NCI-H146 (cell line): ENCODE data around the gene FAM228B.
"Not testable (repeated sequence)": the region's sequence is repeated elsewhere in the genome, so short reads cannot be mapped to it uniquely, and the experiment has no call there.

Source experiments
- DNase-seq: peaks from one replicate; lab custom pipeline; 2025; lab: John Stamatoyannopoulos, UW

Gene FAM228B

GRCh38 chr2:24159708-24160107, 36.4 kb downstream of the FAM228B start:
- DNase-seq, result no peak

- no peak for DNase-seq
Observed at GRCh38 chr2:24160761-24161160, 37.5 kb downstream of the FAM228B start.

DNA sequence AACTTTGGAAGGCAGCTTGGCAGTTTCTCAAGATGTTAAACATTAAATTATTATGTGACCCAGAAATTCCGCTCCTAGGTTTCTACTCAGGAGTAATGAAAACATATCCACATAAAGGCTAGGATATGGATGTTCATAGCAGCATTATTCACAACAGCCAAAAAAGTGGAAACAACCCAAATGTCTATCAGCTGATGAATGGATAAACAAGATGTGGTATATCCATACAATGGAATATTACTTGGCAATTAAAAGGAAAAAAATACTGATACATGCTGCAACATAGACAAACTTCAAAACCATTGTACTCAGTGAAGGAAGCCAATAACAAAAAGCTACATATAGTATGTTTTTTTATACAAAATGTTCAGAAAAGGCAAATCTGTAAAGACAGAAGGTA, 39.2 kb downstream of the FAM228B start:
- no peak for DNase-seq

DNA sequence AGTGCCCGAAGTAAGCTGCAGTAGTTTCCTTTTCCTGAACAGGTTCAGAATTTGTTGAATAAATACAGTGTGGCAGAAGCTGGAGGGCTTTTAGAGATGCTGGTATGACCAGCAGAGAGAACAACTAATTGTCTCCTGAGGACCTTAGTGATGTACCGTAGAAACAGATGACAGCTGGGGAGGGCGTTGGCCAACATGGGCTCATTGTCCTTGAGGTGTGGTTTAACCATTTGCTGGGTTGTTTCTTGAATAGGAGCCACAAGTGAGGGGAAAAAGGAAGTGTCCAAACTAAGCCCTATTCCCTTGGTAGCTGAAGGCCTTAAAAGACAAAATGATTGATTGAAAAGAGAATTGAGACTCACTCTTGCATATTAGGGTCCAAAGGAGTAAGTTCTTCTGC, 39.9 kb downstream of the FAM228B start:
- DNase-seq, result no peak

- DNase-seq, result no peak
Observed at GRCh38 chr2:24163601-24164000, 40.3 kb downstream of the FAM228B start.

DNA sequence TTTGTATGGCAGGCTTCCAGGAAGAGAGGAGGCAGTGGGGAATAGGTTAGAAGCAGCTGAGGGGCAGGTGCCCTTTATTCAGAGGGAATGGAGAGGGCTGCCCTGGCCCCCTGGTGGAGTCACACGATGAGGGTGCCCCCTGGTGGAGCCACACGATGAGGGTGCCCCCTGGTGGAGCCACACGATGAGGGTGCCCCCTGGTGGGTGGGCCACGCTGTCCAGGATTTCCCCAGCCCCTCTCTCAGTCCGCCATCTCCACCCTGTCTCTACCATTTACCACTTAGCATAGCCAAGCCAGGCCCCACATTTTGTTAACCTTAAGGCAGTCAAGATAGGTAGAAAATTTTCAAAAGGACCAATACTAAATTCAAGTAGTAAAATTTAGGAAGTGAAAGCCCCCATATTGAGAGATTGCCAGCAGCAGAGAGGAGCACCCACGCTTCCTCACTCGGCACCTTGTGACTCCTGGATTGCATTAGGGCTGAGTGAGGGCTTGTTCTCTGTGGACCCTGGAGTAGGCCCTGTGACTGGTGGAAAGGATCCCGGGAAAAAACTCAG, 41.2 kb downstream of the FAM228B start:
- peak; percentile 73 for DNase-seq

- no peak for DNase-seq
Observed at GRCh38 chr2:24169023-24169422, 45.8 kb downstream of the FAM228B start.

DNA sequence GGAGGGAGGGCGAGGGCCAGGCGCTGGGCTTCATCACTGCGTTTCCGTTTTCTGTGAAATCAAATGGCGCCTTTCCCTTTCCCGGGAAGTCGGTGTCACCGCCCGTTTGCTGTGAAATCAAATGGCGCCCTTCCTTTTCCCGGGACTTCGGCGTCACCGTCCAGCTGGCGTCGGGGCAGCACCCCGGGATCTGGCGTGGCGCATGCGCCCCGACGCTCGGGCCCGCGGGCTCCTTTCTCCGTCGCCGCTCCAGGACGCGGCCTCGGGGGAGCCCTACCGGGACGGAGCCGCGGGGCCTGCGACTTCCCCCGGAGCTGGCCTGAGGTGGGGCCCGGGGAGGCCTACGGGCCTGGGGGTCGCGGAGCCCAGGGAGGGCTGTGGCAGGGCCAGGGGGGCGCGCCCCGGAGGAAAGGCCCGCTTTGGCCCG, 51.6 kb downstream of the FAM228B start, which contains the start of gene FAM228A:
FAM228A (plus strand) TSS at position 203 of the 427 bp plus-strand sequence. CDS start 428 bp downstream, outside the sequence.
- no peak for DNase-seq

- DNase-seq, result no peak
Observed at GRCh38 chr2:24175631-24176187, 52.4 kb downstream of the FAM228B start.

DNA sequence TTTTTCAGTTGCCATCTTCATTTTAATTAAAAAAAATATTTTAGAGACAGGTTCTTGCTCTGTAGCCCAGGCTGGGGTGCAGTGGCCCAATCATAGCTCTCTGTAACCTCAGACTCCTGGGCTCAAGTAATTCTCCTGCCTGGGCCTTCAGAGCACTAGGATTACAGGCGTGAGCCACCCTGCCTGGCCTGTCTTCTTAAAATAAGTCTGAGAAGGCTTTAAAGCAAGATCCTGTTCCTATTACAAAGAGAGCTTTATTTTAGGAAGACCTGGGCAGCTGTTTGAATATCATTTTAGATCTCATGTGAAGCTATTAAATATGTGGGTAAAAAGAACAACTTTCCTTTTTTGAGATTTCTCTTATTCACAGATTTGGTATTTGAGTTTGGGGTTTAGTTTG, 53.1 kb downstream of the FAM228B start:
- no peak for DNase-seq

DNA sequence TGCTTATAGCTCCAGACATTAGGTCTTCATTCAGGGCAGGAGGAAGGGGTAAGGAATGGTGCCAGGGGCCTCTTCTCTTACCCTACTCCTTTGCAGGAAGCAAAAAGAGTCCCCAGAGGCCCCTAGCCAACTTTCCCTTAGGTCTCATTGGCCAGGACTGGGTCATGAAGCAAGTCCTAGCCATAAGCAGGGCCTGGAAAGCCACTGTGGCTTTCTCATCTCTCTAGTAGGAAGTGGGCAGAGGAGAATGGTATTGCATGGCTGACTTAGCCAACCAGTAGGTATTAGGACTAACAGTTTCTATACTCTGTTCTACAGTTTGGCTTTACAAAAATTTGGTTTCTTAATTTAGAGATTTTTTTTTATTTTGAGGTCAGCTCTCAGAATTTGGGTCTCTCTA, 56.4 kb downstream of the FAM228B start:
- DNase-seq, result no peak

DNA sequence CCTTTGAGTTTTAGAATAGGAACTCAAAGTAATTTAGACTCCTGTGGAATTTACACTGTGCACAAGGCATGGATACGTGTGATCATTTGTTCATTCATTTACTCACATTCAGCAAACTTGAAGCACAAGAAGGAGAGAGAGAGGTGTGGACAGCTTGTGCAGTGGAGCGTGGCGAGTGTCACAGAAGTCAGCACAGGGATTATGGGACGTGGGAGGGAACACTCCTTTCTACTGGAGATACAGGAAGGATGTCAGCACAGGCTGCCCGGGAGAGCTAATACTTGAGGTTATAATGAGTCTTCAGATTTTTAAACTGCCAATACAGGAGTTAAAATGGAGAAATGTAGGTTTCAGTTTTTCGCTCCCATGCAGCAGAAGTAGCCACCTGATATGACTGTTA, 58.6 kb downstream of the FAM228B start:
- DNase-seq, result no peak

DNA sequence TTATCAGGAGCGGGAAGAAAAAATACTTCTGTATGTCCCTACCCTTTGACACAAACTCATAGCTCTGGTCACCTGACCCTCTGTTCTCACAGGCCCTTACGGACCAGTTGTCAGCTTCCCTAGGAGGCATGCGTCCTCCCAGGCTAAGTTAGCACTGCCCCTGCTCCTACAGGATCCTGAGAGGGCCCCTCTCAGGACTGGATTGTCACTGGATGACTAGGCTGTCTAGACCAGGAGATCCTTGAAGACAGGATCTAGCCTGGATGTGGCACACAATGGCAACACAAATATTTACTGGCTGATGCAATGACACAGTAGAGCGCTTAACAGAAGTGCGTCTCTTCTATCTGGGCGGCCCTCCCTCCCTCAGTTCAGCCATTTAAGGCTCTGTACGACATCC, 59.2 kb downstream of the FAM228B start:
- DNase-seq, result no peak

GRCh38 chr2:24183366-24184069, 60.2 kb downstream of the FAM228B start:
- DNase-seq, result no peak

GRCh38 chr2:24189551-24189950, 66.3 kb downstream of the FAM228B start:
- DNase-seq, result no peak

DNA sequence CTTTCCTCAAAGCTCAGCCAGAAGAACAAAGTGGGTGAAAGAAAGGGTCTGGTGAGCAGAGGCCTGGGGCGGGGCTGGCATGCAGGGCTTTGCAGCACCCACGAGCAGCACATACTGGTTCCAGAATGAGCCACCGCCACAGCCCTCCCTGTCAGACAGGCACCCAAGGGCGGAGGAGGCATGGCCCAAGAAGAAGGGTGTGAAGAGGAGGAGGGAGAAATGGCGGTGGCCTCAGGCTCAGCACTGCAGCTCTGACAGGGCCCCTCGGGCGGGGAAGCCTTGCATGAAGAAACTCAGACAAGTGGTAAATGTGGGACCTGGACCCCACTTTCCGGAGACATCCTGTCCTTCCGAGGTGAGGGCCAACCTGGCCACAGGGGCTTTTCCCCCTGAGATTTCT, 67.2 kb downstream of the FAM228B start:
- DNase-seq, result no peak

DNA sequence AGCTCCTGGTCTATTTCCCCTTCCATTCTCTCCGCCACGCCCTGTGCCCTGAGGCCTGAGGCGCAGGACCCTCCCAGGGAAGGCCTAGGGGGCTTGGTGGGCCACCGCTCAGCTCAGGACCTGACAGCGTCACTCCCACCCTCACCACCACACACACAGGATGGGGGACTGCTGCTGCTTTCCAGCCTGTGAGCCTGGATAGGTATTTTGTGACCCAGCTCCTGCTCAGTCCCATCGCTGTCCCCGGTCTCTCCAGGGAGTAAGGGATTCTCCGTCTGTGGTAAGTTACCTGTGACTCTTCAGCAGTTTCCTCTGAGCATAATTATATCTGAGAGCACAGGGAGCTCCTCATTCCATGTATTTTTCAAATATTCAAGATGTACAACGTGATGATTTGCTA, 67.9 kb downstream of the FAM228B start:
- DNase-seq, result no peak

DNA sequence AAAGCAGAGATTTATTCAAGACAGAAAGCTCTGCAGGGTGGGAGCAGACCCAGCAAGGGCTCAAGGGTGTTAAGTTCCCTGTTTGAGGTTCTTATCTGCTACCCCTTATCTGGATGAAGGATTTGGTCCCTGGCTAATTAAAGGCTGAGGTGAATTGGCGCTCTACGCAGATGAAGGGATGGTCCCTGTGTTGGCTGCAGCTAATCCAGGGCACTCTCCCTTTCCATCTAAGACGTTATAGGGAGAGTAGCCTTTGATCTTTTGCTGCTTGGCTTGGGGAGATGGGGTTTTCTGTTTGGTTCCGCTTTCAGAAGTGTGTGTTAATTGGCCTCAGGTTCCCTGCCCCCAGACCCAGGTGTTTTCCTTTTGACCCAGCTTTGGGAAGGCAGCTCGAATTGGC, 68.6 kb downstream of the FAM228B start:
- DNase-seq, result no peak

GRCh38 chr2:24197213-24197612, 73.9 kb downstream of the FAM228B start:
- DNase-seq, result not testable (repeated sequence)

GRCh38 chr2:24199968-24200590, 76.8 kb downstream of the FAM228B start:
- no peak for DNase-seq

GRCh38 chr2:24200799-24201198, 77.5 kb downstream of the FAM228B start:
- no peak for DNase-seq

DNA sequence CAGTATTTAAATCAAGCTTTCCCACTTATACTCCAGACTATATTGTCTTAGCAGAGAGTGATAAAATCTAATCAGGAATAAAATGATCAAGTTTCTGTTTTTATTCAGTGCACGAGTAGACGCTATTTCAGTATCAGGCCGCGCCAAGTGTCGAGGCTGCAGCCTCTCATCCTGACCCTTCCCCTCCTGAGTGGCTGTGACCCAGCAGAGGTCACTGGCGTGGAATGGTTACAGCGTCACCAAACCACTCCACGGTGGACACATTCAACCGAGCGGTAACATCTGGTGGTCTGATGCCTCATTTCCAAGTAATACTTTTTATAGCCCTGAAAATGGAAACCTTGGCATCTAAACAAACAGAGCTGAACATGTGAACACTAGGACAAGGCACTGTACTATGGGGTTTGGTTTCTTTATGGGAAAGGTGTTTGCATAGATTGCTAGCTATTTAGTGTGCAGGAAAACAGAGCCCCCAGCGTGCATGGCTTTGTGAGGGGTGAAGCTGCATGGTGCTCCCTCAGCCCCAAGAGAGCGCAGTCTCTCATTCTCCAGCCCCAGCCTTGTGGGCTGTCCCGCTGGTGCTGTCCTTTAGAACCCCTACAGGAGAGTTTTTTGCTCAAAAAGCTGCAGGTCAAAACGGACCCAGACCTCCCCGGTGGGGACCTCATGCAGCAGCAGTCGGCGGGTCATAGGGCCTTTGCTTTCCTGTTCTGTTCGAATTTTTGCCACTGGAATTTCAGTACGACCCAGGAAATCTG, 79.9 kb downstream of the FAM228B start:
- no peak for DNase-seq
